Measurements from ENCODE around the gene CCDC82.

DNA sequence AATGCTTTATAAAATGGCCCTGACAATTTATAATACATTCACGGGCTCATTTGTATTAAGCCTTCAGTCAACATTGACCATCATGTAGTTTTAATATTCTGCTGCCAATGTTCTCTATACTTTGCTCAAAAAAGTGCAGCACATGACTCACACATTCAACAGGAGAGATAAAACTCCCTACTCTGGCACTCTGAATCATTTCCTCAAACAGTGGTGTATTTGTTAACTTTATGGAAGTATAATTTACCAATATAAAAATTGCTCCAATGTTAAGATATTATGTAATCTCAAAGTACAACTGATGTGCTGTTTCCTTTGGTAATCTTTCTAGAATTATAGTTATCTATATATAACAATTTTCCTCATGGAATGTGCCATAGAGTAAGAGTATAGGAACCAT, 86.6 kb downstream of the CCDC82 start:
- TF ChIP-seq GATA2 (IDR thresholded peaks at IDR 0.05; ENCODE audit: low read depth, low read length) (no peak), GATA3 (IDR thresholded peaks at IDR 0.05; ENCODE audit: low read depth, low read length) (no peak)

All from SH-SY5Y (cell line).